ENCODE measurements around the gene EML4. TPM values are rescaled to one million over a fixed set of nuclear protein-coding genes. Genes with fewer than 3 reads are reported as not detected.

Gene EML4
- total and polyA plus RNA-seq, 9 of the 15 experiments (the other 6 are each of a cell fraction or from before 2014, with no cell fraction given): 14.7 to 48.3 (median 36.5) TPM

DNA sequence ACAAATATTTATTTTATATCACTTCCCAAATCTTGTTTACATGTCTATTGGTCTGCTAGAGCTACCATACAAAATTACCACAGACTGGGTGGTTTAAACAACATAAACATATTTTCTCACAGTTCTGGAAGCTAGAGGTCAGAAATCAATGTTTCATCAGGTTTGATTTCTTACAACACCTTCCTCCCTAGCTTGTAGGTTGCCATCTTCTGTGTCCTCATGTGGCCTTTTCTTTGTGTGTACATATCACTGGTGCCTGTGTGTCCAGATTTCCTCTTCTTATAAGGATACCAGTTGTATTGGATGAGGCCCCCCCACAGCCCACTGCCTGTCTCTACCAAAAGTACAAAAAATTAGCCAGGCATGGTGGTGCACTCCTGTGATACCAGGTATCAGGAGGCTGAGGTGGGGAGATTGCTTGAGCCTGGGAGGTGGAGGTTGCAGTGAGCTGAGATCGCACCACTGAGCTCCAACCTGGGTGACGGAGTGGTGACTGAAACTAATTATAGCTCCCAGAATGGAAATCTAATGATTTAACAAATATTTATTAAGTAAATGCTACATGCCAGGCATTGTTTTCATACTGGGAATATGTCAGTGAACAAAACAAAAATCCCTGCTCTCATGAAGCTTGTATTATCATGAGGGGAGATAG is 13.6 kb downstream of the EML4 start:
- 74% methylated on average over 2 of the region's 2 CpGs for WGBS (ENCODE audit: insufficient coverage, low coverage, missing lambda C conversion rate)
- in situ Hi-C loops (cut with MboI) (no loop called here), intact Hi-C loops (cut with micrococcal nuclease) (no loop called here)
- Histone ChIP-seq H3K9me1 (ENCODE audit: control insufficient read depth, insufficient read depth, low read length) (no peaks in the 10 kb centered on the region), H3K9ac (ENCODE audit: insufficient read depth in 1 of 2, low read depth in 2 of 2, low read length in 2 of 2) (no peak overlapping the region), H3K36me3 (ENCODE audit: control insufficient read depth, insufficient read depth, low read length) (peaks cover 3% of the 10 kb centered on the region; the same call in 1 of the 3 replicates), H3K4me1 (replicated peaks in 1 of 2; ENCODE audit: control insufficient read depth in 2 of 2, insufficient read depth in 2 of 2, low read length in 2 of 2) (peaks cover 0 to 6% of the 10 kb centered on the region in 2 experiments; a peak in 1 of 5 replicates), H4K20me1 (replicated peaks; ENCODE audit: control insufficient read depth, insufficient read depth, low read length) (no peaks in the 10 kb centered on the region), H3K9me3 (replicated peaks; ENCODE audit: control insufficient read depth, insufficient read depth, low read depth, low read length) (no peaks in the 10 kb centered on the region), H3K79me2 (ENCODE audit: control insufficient read depth, insufficient read depth, low read length) (peaks cover 25% of the 10 kb centered on the region; the same call in 2 of the 3 replicates), H3K27ac (ENCODE audit: extremely low read depth, low read depth, low read length) (no peak overlapping the region), H3K4me3 (no peak overlapping the region), H2AFZ (ENCODE audit: low read depth, low read length) (no peak overlapping the region), H3K4me2 (ENCODE audit: insufficient read depth, low read length) (no peak overlapping the region), H3K27me3 (ENCODE audit: control insufficient read depth in 2 of 2, insufficient read depth in 2 of 2, low read length in 2 of 2) (no peaks in the 10 kb centered on the region)
- no peak for FAIRE-seq
- ATAC-seq: no peak
- BruUV-seq (replicated peaks): no TSS peak
- ChIA-PET POLR2A (interaction anchor here (0.6 to 1.3 kb wide), 5 partner anchors 11 to 41 kb away, joined by 3 to 7 read pairs (median 3); no protein-coding TSS in a partner anchor), CTCF (ENCODE audit: low intra/inter-chr PET ratio) (no interaction called here)
- no peak for DNase-seq (ENCODE audit: extremely low read depth in 1 of 4, low spot score in 3 of 4)
- TF ChIP-seq JUND (IDR thresholded peaks at IDR 0.05; ENCODE audit: borderline replicate concordance, low read depth, low read length) (no peak), JUND (tag; IDR thresholded peaks at IDR 0.05; ENCODE audit: borderline replicate concordance, low read depth, low read length) (no peak), XRCC3 (IDR thresholded peaks at IDR 0.05) (no peak), ZNF197 (CRISPR knock-in tag; IDR thresholded peaks at IDR 0.05; ENCODE audit: low read depth) (no peak), ELK1 (CRISPR knock-in tag; IDR thresholded peaks at IDR 0.05) (no peak), CBX5 (IDR thresholded peaks at IDR 0.05; ENCODE audit: borderline replicate concordance, low read depth) (no peak), ELF2 (CRISPR knock-in tag; IDR thresholded peaks at IDR 0.05) (no peak), ZKSCAN3 (CRISPR knock-in tag; IDR thresholded peaks at IDR 0.05) (no peak), ZFP1 (CRISPR knock-in tag; IDR thresholded peaks at IDR 0.05) (no peak), NR4A1 (CRISPR knock-in tag; IDR thresholded peaks at IDR 0.05) (no peak), NR4A1 (tag; IDR thresholded peaks at IDR 0.05) (no peak)
- TF ChIP-seq, protein P1, sequence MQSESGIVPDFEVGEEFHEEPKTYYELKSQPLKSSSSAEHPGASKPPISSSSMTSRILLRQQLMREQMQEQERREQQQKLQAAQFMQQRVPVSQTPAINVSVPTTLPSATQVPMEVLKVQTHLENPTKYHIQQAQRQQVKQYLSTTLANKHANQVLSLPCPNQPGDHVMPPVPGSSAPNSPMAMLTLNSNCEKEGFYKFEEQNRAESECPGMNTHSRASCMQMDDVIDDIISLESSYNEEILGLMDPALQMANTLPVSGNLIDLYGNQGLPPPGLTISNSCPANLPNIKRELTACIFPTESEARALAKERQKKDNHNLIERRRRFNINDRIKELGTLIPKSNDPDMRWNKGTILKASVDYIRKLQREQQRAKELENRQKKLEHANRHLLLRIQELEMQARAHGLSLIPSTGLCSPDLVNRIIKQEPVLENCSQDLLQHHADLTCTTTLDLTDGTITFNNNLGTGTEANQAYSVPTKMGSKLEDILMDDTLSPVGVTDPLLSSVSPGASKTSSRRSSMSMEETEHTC (IDR thresholded peaks at IDR 0.05): no peak
- TF ChIP-seq, protein P2, sequence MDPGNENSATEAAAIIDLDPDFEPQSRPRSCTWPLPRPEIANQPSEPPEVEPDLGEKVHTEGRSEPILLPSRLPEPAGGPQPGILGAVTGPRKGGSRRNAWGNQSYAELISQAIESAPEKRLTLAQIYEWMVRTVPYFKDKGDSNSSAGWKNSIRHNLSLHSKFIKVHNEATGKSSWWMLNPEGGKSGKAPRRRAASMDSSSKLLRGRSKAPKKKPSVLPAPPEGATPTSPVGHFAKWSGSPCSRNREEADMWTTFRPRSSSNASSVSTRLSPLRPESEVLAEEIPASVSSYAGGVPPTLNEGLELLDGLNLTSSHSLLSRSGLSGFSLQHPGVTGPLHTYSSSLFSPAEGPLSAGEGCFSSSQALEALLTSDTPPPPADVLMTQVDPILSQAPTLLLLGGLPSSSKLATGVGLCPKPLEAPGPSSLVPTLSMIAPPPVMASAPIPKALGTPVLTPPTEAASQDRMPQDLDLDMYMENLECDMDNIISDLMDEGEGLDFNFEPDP (CRISPR knock-in tag; IDR thresholded peaks at IDR 0.05): no peak
- TF ChIP-seq, protein P3, sequence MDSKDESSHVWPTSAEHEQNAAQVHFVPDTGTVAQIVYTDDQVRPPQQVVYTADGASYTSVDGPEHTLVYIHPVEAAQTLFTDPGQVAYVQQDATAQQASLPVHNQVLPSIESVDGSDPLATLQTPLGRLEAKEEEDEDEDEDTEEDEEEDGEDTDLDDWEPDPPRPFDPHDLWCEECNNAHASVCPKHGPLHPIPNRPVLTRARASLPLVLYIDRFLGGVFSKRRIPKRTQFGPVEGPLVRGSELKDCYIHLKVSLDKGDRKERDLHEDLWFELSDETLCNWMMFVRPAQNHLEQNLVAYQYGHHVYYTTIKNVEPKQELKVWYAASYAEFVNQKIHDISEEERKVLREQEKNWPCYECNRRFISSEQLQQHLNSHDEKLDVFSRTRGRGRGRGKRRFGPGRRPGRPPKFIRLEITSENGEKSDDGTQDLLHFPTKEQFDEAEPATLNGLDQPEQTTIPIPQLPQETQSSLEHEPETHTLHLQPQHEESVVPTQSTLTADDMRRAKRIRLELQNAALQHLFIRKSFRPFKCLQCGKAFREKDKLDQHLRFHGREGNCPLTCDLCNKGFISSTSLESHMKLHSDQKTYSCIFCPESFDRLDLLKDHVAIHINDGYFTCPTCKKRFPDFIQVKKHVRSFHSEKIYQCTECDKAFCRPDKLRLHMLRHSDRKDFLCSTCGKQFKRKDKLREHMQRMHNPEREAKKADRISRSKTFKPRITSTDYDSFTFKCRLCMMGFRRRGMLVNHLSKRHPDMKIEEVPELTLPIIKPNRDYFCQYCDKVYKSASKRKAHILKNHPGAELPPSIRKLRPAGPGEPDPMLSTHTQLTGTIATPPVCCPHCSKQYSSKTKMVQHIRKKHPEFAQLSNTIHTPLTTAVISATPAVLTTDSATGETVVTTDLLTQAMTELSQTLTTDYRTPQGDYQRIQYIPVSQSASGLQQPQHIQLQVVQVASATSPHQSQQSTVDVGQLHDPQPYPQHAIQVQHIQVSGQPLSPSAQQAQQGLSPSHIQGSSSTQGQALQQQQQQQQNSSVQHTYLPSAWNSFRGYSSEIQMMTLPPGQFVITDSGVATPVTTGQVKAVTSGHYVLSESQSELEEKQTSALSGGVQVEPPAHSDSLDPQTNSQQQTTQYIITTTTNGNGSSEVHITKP (IDR thresholded peaks at IDR 0.05; ENCODE audit: partially characterized antibody): no peak
